Effector memory CD8-positive, alpha-beta T cell (primary cell): ENCODE results near the gene ZDHHC8.
A peak's percentile ranks its signal among the peaks of the same experiment; 100 is the strongest.
"Not testable (repeated sequence)": the region's sequence is repeated elsewhere in the genome, so short reads cannot be mapped to it uniquely, and the experiment has no call there.

Source experiments
- ATAC-seq: fragments of 150-1000 bp; cut with Tn5 transposase; replicated peaks from 2 replicates; pipeline ENCODE4 v1.10.0; 2021; ENCODE audit warnings: mild to moderate bottlenecking, moderate library complexity
- DNase-seq, 3 experiments: peaks; one replicate each; pipeline ENCODE4 v3.0.0; 2021
- H3K27ac Mint-ChIP-seq, 2 donors: one replicate each; pipeline ENCODE4 v1.8.0; 2022; ENCODE audit warnings: mild to moderate bottlenecking in 2 of 2, mixed read lengths in 2 of 2, moderate library complexity in 2 of 2
- H3K27me3 Mint-ChIP-seq, 2 donors: one replicate each; pipeline ENCODE4 v1.8.0; 2022; ENCODE audit warnings: mixed read lengths in 2 of 2
- H3K36me3 Mint-ChIP-seq: one replicate; pipeline ENCODE4 v1.8.0; 2022; ENCODE audit warnings: mild to moderate bottlenecking, moderate library complexity, mixed read lengths; ENCODE audit not compliant: insufficient read depth
- H3K4me1 Mint-ChIP-seq, 2 donors: one replicate each; pipeline ENCODE4 v1.8.0; 2022; ENCODE audit warnings: low read depth in 2 of 2, mixed read lengths in 2 of 2
- H3K4me3 Mint-ChIP-seq, 2 donors: one replicate each; pipeline ENCODE4 v1.8.0; 2022; ENCODE audit warnings: mild to moderate bottlenecking in 2 of 2, mixed read lengths in 2 of 2, moderate library complexity in 2 of 2
- H3K9me3 Mint-ChIP-seq, 2 donors: one replicate each; pipeline ENCODE4 v1.8.0; 2022; ENCODE audit warnings: mixed read lengths in 2 of 2

The ZDHHC8 gene

DNA sequence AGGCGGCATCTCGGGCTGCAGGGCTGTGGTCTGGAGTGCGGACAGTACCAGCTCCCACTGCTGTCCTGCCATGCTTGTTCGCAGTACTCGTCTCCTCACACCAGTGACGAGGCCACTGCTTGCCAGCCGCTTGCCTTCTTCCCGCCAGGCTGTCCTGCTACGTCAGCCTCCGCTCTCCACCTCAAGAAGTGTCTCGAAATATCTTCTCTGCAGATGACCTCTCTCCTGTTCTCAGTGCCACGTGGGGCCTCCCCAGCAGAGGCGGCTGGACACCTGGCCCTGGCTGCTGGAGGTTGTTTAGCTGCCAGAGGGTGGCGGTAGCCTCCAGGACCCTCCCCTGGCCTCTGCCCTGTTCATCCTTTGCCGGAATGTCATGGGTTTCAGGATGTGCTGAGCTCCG lies 22.3 kb downstream of the ZDHHC8 start:
- no peaks in the 10 kb centered on the region for H3K9me3 Mint-ChIP-seq
- peaks cover 0 to 10% of the 10 kb centered on the region in 2 donors for H3K27me3 Mint-ChIP-seq
- ATAC-seq: no peak
- peaks cover 0 to 4% of the 10 kb centered on the region in 2 donors for H3K4me1 Mint-ChIP-seq
- H3K36me3 Mint-ChIP-seq: peaks cover 4% of the 10 kb centered on the region
- DNase-seq: no peak
- H3K27ac Mint-ChIP-seq: no peak overlapping the region
- no peak overlapping the region for H3K4me3 Mint-ChIP-seq

DNA sequence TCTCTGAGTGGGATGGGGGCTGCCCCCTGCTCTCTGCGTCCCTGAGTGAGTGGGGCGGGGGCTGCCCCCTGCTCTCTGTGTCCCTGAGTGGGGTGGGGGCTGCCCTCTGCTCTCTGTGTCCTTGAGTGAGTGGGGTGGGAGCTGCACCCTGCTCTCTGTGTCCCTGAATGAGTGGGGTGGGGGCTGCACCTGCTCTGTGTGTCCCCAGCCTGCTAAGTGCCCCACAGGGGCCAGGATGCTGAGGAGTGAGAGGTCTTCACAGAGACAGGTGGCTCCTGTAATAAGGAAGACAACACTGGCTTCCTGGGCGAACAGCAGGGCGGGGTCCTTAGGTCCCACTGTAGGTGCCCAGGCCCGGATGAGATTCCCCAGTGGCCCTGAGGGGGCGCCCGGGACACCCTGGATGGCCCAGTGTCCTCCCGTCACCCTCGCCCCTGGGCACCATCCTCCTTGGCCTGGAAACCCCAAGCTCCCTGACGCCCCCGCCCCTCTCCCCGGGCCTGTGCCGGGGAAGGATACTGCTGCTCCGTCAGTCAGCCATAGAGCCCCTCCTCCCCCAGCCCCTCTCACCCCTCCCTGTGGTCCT lies 23.1 kb downstream of the ZDHHC8 start:
- Mint-ChIP-seq H3K9me3 (no peaks in the 10 kb centered on the region), H3K36me3 (peaks cover 4% of the 10 kb centered on the region), H3K4me3 (no peak overlapping the region), H3K27me3 (peaks cover 0 to 10% of the 10 kb centered on the region in 2 donors), H3K4me1 (peaks cover 0 to 4% of the 10 kb centered on the region in 2 donors), H3K27ac (no peak overlapping the region)
- no peak for ATAC-seq
- no peak for DNase-seq

DNA sequence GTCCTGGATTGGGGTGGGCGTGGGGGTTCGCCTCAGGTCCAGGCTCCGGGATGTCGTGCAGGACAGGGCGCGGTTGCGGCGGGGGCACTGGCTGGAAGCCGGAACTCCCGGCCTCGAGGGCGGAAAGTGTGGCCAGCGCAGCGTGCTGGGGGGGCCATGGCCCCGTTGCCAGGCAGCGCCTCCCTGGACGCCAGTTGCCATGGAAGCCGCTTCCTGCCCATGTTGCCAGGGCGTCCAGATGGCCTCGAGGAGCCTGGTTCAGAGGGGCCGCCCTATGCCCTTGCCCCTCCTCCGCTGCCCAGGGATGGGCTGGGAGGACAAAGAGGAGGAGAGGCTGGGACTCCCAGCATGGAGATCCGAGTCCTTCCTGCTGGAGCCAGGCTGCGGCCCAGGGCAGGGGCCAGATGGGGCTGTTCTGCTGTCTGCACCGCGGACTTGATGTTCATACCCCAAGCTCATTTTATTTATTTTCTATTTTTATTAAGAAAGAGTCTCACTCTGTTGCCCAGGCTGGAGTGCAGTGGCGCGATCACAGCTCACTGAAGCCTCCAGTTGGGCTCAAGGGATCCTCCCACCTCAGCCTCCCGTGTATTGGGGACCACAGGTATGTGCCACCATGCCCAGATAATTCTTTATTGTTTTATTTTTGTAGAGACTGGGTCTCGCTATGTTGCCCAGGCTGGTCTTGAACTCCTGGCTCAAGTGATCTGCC lies 23.9 kb downstream of the ZDHHC8 start:
- no peak overlapping the region for H3K4me3 Mint-ChIP-seq
- ATAC-seq (peak; percentile 35), DNase-seq (no peak)
- no peak overlapping the region for H3K27ac Mint-ChIP-seq
- H3K4me1 Mint-ChIP-seq: peaks cover 0 to 4% of the 10 kb centered on the region in 2 donors
- H3K36me3 Mint-ChIP-seq: peaks cover 7% of the 10 kb centered on the region
- H3K27me3 Mint-ChIP-seq: peaks cover 0 to 10% of the 10 kb centered on the region in 2 donors
- no peaks in the 10 kb centered on the region for H3K9me3 Mint-ChIP-seq

DNA sequence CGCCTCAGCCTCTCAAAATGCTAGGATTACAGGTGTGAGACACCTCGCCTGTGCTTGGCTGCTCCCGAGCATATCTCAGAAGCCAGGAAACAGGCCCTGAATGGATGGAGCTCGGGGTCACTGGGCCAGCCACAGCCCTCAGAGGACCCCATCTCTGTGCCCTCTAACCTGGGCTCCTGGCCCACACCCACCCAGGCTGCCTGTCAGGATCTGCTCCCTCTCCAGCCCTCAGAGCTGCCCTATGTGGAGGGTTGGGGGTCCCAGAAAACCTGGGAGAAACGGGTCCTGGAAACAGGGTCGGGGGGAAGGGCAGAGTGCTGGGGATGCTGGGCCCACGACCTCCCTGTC lies 24.4 kb downstream of the ZDHHC8 start:
- Mint-ChIP-seq H3K9me3 (no peaks in the 10 kb centered on the region), H3K4me3 (no peak overlapping the region), H3K4me1 (peaks cover 0 to 4% of the 10 kb centered on the region in 2 donors), H3K27me3 (peaks cover 0 to 10% of the 10 kb centered on the region in 2 donors), H3K27ac (no peak overlapping the region), H3K36me3 (peaks cover 7% of the 10 kb centered on the region)
- DNase-seq: no peak
- no peak for ATAC-seq

DNA sequence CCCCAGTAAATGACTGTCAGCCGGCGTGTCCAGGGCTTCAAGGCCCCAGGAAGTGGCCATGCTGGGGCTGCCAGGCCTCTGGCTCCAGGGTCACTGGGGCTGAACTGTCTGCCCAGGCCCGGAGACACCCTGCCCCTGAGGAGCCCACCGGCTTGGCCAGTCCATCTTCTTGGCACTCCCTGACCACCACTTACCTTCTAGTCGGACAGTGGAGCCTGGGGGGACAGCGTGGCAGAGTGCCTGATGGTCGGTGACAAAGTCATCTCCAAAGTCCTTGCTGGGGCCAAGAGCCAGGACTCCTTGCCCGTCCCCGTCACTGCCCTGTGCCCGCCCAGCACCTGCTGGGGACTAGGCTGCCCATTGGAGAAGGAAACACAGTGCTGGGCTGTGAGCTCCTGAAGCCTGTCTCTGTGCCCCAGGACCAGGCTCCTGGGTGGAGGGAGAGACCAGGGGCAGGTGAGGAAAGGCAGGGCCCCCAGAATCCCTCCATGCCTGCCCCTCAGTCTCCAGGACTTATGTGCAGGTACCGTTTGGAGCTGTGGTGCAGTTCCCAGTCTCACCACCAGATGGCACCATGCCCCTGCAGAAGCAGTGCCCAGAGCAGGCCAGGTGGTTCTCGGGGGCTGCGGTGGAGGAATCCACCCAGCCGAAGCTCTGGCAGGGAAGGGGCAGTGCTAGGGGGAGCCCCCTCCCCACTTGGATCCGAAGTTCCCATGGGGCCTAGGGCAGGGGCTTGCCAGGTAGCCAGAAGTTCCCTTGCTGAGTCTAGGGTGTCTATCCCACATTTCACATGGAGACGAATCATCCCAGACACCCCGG lies 25.2 kb downstream of the ZDHHC8 start:
- peaks cover 0 to 4% of the 10 kb centered on the region in 2 donors for H3K4me1 Mint-ChIP-seq
- H3K9me3 Mint-ChIP-seq: no peaks in the 10 kb centered on the region

DNA sequence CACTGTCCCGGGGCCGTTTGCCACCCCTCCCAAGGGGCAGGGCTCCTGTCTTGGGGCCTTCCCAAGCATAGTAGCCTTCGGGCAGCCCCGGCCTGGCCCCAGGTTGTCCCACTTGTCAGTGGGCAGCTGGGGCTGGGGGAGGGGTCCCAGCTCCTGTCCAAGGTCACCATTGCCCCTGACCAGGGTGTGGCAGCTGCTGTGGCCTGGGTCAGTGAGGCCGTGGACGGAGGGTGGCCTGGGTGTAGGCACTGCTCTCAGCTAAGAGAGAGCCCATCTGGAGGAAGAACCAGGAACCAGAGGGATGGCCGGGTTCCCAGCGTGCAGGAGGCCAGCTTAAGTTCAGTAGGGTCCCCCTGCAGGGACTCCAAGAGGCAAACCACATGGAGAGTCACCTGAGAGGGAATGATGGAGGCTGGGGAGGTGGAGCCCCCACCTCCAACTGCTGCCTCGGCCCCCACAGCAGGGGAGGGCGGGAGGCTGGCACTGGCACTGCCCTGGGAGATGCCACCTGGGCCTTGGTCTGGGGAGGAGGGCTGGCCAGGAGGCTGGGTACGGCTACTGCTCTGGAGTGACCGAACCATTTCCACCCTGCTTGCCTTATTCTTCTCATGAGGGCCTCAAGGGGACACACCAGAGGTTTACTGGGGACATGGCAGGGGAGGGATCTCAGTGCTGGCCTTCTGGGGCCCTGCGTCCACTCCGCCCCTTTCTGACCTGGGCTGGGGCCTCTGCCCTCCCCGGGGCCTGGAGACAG lies 26.0 kb downstream of the ZDHHC8 start:
- peaks cover 0 to 10% of the 10 kb centered on the region in 2 donors for H3K27me3 Mint-ChIP-seq
- H3K9me3 Mint-ChIP-seq: no peaks in the 10 kb centered on the region
- H3K4me3 Mint-ChIP-seq: no peak overlapping the region
- H3K4me1 Mint-ChIP-seq: peaks cover 0 to 4% of the 10 kb centered on the region in 2 donors
- no peak for DNase-seq
- peak overlapping the region in 1 of 2 donors; percentile 53 for H3K27ac Mint-ChIP-seq
- H3K36me3 Mint-ChIP-seq: peaks cover 11% of the 10 kb centered on the region
- ATAC-seq: no peak

More for the DNA sequence above, 25.2 kb downstream of the ZDHHC8 start:
- ATAC-seq (peak; percentile 90), DNase-seq (peak; percentile 88 to 93 (median 89))
- Mint-ChIP-seq H3K27me3 (peaks cover 0 to 10% of the 10 kb centered on the region in 2 donors), H3K27ac (peak overlapping the region in 1 of 2 donors; percentile 53), H3K36me3 (peaks cover 9% of the 10 kb centered on the region), H3K4me3 (no peak overlapping the region)

DNA sequence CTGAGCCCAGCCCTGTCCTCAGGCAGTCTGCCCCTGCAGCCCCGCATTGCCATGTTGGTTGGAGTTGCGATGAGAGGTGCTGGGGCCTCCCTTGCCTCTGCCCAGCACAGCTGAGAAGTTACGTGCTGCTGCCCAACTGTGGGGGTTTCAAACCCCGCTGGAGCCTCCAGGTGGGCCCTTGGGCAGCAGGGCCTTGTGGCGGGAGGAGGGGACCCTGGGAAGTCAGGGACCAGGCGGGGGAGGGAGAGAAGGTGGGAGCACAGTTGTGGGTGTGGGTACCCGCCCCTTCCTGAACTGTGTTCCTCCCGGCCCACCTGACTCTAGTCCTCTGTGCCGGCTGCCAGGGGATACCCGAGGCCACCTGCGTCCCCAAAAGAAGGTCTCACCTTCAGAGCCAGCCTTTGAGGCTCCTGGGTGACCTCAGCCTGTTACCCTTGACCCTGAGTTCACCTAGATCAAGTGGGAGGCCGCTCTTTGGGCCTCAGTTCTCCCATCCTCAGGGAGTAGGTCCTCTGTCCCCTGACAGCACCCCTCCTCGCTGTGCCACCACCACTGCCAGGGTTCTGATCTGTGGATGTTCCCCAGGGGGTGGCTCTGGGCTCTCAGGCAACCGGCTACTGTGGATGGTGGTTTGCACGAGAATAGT lies 26.9 kb downstream of the ZDHHC8 start:
- ATAC-seq (no peak), DNase-seq (no peak)
- no peaks in the 10 kb centered on the region for H3K9me3 Mint-ChIP-seq
- peaks cover 0 to 4% of the 10 kb centered on the region in 2 donors for H3K4me1 Mint-ChIP-seq
- no peak overlapping the region for H3K27ac Mint-ChIP-seq
- H3K27me3 Mint-ChIP-seq: peaks cover 0 to 10% of the 10 kb centered on the region in 2 donors
- H3K36me3 Mint-ChIP-seq: peaks cover 7% of the 10 kb centered on the region
- no peak overlapping the region for H3K4me3 Mint-ChIP-seq

DNA sequence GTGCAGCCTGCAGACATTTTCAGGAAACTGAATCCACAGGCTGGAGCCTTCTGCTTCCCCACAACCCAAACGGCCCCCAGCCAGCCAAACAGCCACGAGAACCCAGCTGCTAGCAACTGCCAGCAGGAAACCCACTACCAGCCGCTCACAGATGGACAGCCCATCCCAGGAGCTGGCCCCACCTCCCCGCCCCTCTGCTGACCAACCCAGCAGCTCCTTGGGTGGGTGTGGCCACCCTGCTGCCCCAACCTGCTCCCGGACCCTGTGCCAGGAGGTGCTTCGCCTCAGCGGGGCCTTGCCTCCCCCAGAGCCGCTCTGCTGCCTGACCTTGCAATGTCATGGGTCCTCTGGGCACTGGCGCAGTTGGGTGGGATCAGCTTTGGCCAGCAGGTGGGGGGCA lies 27.5 kb downstream of the ZDHHC8 start:
- no peak overlapping the region for H3K4me3 Mint-ChIP-seq
- H3K4me1 Mint-ChIP-seq: peaks cover 0 to 4% of the 10 kb centered on the region in 2 donors
- ATAC-seq (no peak), DNase-seq (no peak)
- H3K9me3 Mint-ChIP-seq: no peaks in the 10 kb centered on the region
- H3K36me3 Mint-ChIP-seq: peaks cover 7% of the 10 kb centered on the region
- H3K27ac Mint-ChIP-seq: no peak overlapping the region
- H3K27me3 Mint-ChIP-seq: peaks cover 0 to 10% of the 10 kb centered on the region in 2 donors

DNA sequence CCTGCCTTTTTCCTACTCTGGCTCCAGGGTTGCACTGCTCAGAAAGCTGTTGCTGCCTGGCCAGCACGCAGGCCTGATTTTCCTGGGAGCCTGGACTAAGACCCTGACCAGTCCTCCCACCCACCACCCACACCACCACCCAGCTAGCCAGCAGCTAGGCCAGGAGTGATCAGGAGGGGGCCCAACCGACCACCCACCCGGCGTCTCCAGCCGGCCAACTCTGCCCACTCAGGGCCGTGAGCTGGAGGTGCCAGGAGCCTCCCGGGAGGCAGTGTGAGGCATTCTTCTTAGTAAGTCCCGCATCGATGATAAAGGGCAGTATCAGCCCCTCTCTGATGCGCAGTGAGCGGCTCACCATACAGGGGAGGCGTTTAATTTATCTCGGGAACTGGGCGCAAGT lies 27.9 kb downstream of the ZDHHC8 start:
- not testable (repeated sequence) for H3K4me3 Mint-ChIP-seq, ATAC-seq, H3K4me1 Mint-ChIP-seq, H3K27me3 Mint-ChIP-seq, H3K9me3 Mint-ChIP-seq, DNase-seq
- H3K36me3 Mint-ChIP-seq: peaks cover 11% of the 10 kb centered on the region
- peak overlapping the region in 1 of 2 donors; percentile 73 for H3K27ac Mint-ChIP-seq

DNA sequence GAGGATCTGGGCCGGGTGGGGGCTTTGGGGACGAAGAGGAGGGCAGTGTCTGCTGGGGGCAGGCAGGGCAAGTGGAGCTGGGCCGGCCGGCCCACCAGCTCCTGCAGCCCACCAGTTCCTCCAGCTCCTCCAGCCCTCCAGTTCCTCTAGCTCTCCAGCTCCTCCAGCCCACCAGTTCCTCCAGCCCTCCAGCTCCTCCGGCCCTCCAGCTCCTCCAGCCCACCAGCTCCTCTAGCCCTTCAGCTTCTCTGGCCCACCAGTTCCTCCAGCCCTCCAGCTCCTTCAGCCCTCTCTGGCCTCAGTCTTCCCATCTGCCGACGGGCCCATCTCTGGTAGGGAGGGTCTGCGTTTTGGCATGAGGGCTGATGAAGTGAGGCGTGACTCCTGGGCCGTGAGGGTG lies 28.4 kb downstream of the ZDHHC8 start:
- H3K27ac Mint-ChIP-seq: peak overlapping the region in 1 of 2 donors; percentile 73
- H3K4me1 Mint-ChIP-seq: peaks cover 0 to 7% of the 10 kb centered on the region in 2 donors
- no peak overlapping the region for H3K4me3 Mint-ChIP-seq
- H3K36me3 Mint-ChIP-seq: peaks cover 14% of the 10 kb centered on the region
- ATAC-seq: no peak
- no peak for DNase-seq
- peaks cover 0 to 10% of the 10 kb centered on the region in 2 donors for H3K27me3 Mint-ChIP-seq
- H3K9me3 Mint-ChIP-seq: no peaks in the 10 kb centered on the region

DNA sequence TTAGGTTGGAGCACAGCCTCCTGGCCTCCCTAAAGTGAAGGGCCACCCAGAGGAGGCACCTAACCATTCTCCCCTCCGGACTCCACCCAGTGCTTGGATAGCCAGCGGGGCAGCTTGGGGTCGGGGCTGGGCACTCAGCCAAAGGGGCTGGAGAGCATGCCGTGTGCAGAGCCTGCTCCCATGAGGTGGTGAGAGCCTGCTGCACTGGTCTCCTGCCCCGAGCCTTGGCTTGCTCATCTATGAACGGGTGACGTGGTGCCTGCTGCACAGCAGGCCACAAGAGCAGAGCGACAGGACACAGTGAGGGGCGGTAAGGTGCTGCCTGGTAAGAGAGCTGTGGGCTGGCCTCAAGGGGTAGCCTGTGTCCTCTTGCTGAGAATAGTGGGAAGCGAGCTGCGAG lies 33.3 kb downstream of the ZDHHC8 start:
- no peak overlapping the region for H3K4me3 Mint-ChIP-seq
- no peaks in the 10 kb centered on the region for H3K9me3 Mint-ChIP-seq
- DNase-seq (no peak), ATAC-seq (no peak)
- H3K27me3 Mint-ChIP-seq: no peaks in the 10 kb centered on the region
- H3K36me3 Mint-ChIP-seq: peaks cover 13% of the 10 kb centered on the region
- H3K4me1 Mint-ChIP-seq: peaks cover 0 to 3% of the 10 kb centered on the region in 2 donors
- H3K27ac Mint-ChIP-seq: no peak overlapping the region

DNA sequence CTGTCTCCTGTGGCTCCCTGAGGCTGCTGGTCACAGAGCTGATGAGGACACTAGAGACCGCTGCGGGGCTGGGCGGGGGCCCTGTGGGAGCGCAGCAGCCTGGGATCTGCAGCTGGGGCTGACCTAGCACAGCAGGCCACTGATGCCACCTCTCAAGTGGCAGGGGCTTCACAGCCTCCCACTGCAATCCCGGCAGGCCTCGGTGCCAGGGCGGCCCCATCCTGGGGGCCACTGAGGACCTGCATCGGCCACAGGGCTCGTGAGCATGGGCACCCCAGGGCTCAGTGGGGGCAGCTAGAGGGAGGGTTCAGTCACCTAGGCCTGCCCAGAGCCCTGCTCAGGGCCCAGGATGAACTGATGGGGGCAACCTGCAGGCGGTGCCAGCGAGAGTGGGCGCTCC lies 33.8 kb downstream of the ZDHHC8 start:
- Mint-ChIP-seq H3K27ac (no peak overlapping the region), H3K9me3 (no peaks in the 10 kb centered on the region), H3K4me3 (no peak overlapping the region), H3K4me1 (peaks cover 2 to 3% of the 10 kb centered on the region in 2 donors), H3K27me3 (peaks cover 0 to 4% of the 10 kb centered on the region in 2 donors), H3K36me3 (peaks cover 11% of the 10 kb centered on the region)
- ATAC-seq: no peak
- DNase-seq: no peak

DNA sequence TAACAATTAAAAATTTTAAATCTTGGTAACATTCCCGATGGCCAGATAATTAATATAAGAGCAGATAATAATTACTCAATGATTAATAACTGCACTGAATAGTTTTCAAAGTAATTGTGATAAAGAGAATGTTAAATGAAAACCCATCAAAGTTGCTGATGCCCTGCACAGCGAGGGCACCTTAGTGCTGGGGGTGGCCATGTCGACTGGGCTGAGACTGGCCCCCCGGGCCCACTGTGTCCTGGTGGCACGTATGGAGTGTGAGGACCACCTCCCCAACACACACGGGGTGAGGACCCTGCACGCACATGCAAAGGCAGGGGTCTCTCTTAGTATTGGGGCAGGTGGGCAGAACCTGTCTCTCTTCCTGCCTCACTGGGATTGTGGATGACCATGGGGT lies 34.3 kb downstream of the ZDHHC8 start:
- H3K27ac Mint-ChIP-seq: no peak overlapping the region
- DNase-seq (no peak), ATAC-seq (no peak)
- H3K4me1 Mint-ChIP-seq: peaks cover 3% of the 10 kb centered on the region in 2 donors
- no peaks in the 10 kb centered on the region for H3K9me3 Mint-ChIP-seq
- no peak overlapping the region for H3K4me3 Mint-ChIP-seq
- peaks cover 11% of the 10 kb centered on the region for H3K36me3 Mint-ChIP-seq
- H3K27me3 Mint-ChIP-seq: peaks cover 0 to 9% of the 10 kb centered on the region in 2 donors
